ENCODE data around the gene COLEC11.

- TF ChIP-seq POLR2A (IDR thresholded peaks at IDR 0.05): no peak
- TF ChIP-seq, protein P1, sequence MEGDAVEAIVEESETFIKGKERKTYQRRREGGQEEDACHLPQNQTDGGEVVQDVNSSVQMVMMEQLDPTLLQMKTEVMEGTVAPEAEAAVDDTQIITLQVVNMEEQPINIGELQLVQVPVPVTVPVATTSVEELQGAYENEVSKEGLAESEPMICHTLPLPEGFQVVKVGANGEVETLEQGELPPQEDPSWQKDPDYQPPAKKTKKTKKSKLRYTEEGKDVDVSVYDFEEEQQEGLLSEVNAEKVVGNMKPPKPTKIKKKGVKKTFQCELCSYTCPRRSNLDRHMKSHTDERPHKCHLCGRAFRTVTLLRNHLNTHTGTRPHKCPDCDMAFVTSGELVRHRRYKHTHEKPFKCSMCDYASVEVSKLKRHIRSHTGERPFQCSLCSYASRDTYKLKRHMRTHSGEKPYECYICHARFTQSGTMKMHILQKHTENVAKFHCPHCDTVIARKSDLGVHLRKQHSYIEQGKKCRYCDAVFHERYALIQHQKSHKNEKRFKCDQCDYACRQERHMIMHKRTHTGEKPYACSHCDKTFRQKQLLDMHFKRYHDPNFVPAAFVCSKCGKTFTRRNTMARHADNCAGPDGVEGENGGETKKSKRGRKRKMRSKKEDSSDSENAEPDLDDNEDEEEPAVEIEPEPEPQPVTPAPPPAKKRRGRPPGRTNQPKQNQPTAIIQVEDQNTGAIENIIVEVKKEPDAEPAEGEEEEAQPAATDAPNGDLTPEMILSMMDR (IDR thresholded peaks at IDR 0.05): no peak
Observed at GRCh38 chr2:3545788-3546478, 49.0 kb upstream of the COLEC11 start.

Data from adrenal gland (tissue), 5 donors.